Glutamatergic neuron (in vitro differentiated cells): Measurements from ENCODE around the gene UBC. TPM values are rescaled to one million over a fixed set of nuclear protein-coding genes. Genes with fewer than 3 reads are reported as not detected.

Experiments used
- DNase-seq: peaks from one replicate; pipeline ENCODE4 v3.0.0; 2022
- H3K27ac Mint-ChIP-seq: one replicate; pipeline ENCODE4 v1.8.0; 2020; ENCODE audit warnings: mild to moderate bottlenecking, mixed read lengths, inconsistent platforms; ENCODE audit not compliant: unreplicated experiment
- H3K27me3 Mint-ChIP-seq: one replicate; pipeline ENCODE4 v1.8.0; 2020; ENCODE audit warnings: mild to moderate bottlenecking, moderate library complexity, mixed read lengths, inconsistent platforms; ENCODE audit not compliant: unreplicated experiment
- H3K36me3 Mint-ChIP-seq: one replicate; pipeline ENCODE4 v1.8.0; 2020; ENCODE audit warnings: mild to moderate bottlenecking, mixed read lengths, inconsistent platforms; ENCODE audit not compliant: unreplicated experiment
- H3K4me1 Mint-ChIP-seq: one replicate; pipeline ENCODE4 v1.8.0; 2020; ENCODE audit warnings: mild to moderate bottlenecking, low read depth, mixed read lengths, inconsistent platforms; ENCODE audit not compliant: unreplicated experiment
- H3K4me3 Mint-ChIP-seq: one replicate; pipeline ENCODE4 v1.8.0; 2020; ENCODE audit warnings: mild to moderate bottlenecking, mixed read lengths, inconsistent platforms; ENCODE audit not compliant: unreplicated experiment
- H3K9me3 Mint-ChIP-seq: one replicate; pipeline ENCODE4 v1.8.0; 2020; ENCODE audit warnings: mild to moderate bottlenecking, moderate library complexity, mixed read lengths, inconsistent platforms; ENCODE audit not compliant: unreplicated experiment
- CTCF ChIP-seq: fragments of 200-600 bp; sonication (generic); IDR thresholded peaks from one replicate; pipeline ENCODE4 v1.5.0; 2021; ENCODE audit not compliant: partially characterized antibody, unreplicated experiment
- microRNA-seq: library from miRNA; unstranded; fragments of <30 nt; microRNA quantifications from one replicate; pipeline ENCODE4, GENCODE V29; 2020; ENCODE audit not compliant: unreplicated experiment
- total RNA-seq: library from RNA; stranded (reverse); fragmentation: NEBNext Ultra II Directional; extraction: Animal tissue kit (Norgen Biotek cat#: 25700); gene quantifications from one replicate; pipeline ENCODE4 v1.2.1, GENCODE V29; 2021; ENCODE audit not compliant: unreplicated experiment

Gene UBC
- total RNA-seq, 1 donor from 2014 or later, result 966 TPM

- H3K9me3 Mint-ChIP-seq, result peaks cover 6% of the 10 kb centered on the region
- H3K27ac Mint-ChIP-seq, result peak within 1 kb of the TSS; percentile 43
- H3K4me1 Mint-ChIP-seq, result peaks cover 23% of the 10 kb centered on the region
Measured at GRCh38 chr12:124863416-124864325, 50.8 kb downstream of the UBC start, which contains the start of gene SCARB1. SCARB1 (minus strand) TSS chr12:124863864; CDS start chr12:124863720, 144 bp downstream.

GRCh38 chr12:124862768-124863415 is 51.6 kb downstream of the UBC start:
- peaks cover 5% of the 10 kb centered on the region for H3K27me3 Mint-ChIP-seq
- peaks cover 6% of the 10 kb centered on the region for H3K9me3 Mint-ChIP-seq
- no peaks in the 10 kb centered on the region for H3K36me3 Mint-ChIP-seq
- H3K4me3 Mint-ChIP-seq, result peak overlapping the region; percentile 82
- no peak for TF ChIP-seq CTCF
- peak overlapping the region; percentile 43 for H3K27ac Mint-ChIP-seq
- DNase-seq, result no peak
- H3K4me1 Mint-ChIP-seq, result peaks cover 23% of the 10 kb centered on the region

More at GRCh38 chr12:124863416-124864325, 50.8 kb downstream of the UBC start, which contains the start of gene SCARB1:
- DNase-seq, result peak; percentile 89
- Mint-ChIP-seq H3K27me3 (peaks cover 5% of the 10 kb centered on the region), H3K4me3 (peak within 1 kb of the TSS; percentile 82), H3K36me3 (no peaks in the 10 kb centered on the region)
- no peak for TF ChIP-seq CTCF

- peaks cover 5% of the 10 kb centered on the region for H3K27me3 Mint-ChIP-seq
- H3K4me1 Mint-ChIP-seq, result peaks cover 23% of the 10 kb centered on the region
- H3K27ac Mint-ChIP-seq, result peak overlapping the region; percentile 40
- H3K4me3 Mint-ChIP-seq, result peak overlapping the region; percentile 82
- no peak for TF ChIP-seq CTCF
- no peaks in the 10 kb centered on the region for H3K36me3 Mint-ChIP-seq
- no peak for DNase-seq
- peaks cover 6% of the 10 kb centered on the region for H3K9me3 Mint-ChIP-seq
Measured at GRCh38 chr12:124861898-124862676, 52.4 kb downstream of the UBC start.

Small RNAs within 50 kb of the gene (microRNA-seq; reads per million reads assigned to microRNA genes)
- gene MIR5188, result not detected

Other genes with a start within 250 kb of the UBC start
- 25.1 TPM for gene SCARB1, start 50.8 kb downstream of the UBC start, total RNA-seq
- 9.8 TPM for gene DHX37, start 74.5 kb upstream of the UBC start, total RNA-seq
- gene BRI3BP, start 79.0 kb upstream of the UBC start, total RNA-seq, result 1.5 TPM
- 59.3 TPM for gene AACS, start 150.8 kb upstream of the UBC start, total RNA-seq